Central memory CD8-positive, alpha-beta T cell (primary cell): ENCODE measurements around the gene ALDH7A1.
A peak's percentile ranks its signal among the peaks of the same experiment; 100 is the strongest.
"Not testable (repeated sequence)": the region's sequence is repeated elsewhere in the genome, so short reads cannot be mapped to it uniquely, and the experiment has no call there.

Experiments
- ATAC-seq: fragments of 150-1000 bp; cut with Tn5 transposase; replicated peaks from 2 replicates; pipeline ENCODE4 v1.10.0; 2022; ENCODE audit warnings: mild to moderate bottlenecking, moderate FRiP score, moderate number of reproducible peaks; ENCODE audit not compliant: poor library complexity, severe bottlenecking; ENCODE audit errors: extremely low read depth
- DNase-seq, 2 donors: peaks; one replicate each; pipeline ENCODE4 v3.0.0; 2021; ENCODE audit warnings: low spot score in 2 of 2
- H3K27ac Mint-ChIP-seq: one replicate; pipeline ENCODE4 v1.8.0; 2022; ENCODE audit warnings: low read depth, mild to moderate bottlenecking, moderate library complexity, mixed read lengths
- H3K27me3 Mint-ChIP-seq: one replicate; pipeline ENCODE4 v1.8.0; 2022; ENCODE audit warnings: mixed read lengths
- H3K36me3 Mint-ChIP-seq: one replicate; pipeline ENCODE4 v1.8.0; 2022; ENCODE audit warnings: mild to moderate bottlenecking, moderate library complexity, mixed read lengths; ENCODE audit not compliant: insufficient read depth
- H3K4me1 Mint-ChIP-seq: one replicate; pipeline ENCODE4 v1.8.0; 2022; ENCODE audit warnings: mixed read lengths
- H3K4me3 Mint-ChIP-seq: one replicate; pipeline ENCODE4 v1.8.0; 2022; ENCODE audit warnings: mild to moderate bottlenecking, moderate library complexity, mixed read lengths
- H3K9me3 Mint-ChIP-seq: one replicate; pipeline ENCODE4 v1.8.0; 2022; ENCODE audit warnings: mixed read lengths

ALDH7A1 gene

DNA sequence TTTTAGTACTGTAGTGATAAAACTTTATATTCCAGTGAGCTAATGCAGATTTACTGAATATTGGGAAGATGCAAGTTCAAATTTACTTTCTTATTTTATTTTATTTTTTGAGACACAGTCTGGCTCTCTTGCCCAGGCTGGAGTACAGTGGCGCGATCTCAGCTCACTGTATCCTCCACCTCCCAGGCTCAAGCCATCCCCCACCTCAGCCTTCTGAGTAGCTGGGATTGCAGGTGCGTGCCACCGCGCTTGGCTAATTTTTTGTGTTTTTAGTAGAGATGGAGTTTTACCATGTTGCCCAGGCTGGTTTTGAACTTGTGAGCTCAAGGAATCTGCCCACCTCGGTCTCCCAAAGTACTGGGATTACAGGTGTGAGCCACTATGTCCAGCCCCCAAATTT, 15.6 kb upstream of the ALDH7A1 start:
- H3K36me3 Mint-ChIP-seq, result peaks cover 70% of the 10 kb centered on the region
- ATAC-seq (no peak), DNase-seq (no peak)
- no peak overlapping the region for H3K27ac Mint-ChIP-seq
- no peak overlapping the region for H3K4me3 Mint-ChIP-seq
- H3K4me1 Mint-ChIP-seq, result peaks cover 48% of the 10 kb centered on the region
- no peaks in the 10 kb centered on the region for H3K27me3 Mint-ChIP-seq
- H3K9me3 Mint-ChIP-seq, result no peaks in the 10 kb centered on the region

DNA sequence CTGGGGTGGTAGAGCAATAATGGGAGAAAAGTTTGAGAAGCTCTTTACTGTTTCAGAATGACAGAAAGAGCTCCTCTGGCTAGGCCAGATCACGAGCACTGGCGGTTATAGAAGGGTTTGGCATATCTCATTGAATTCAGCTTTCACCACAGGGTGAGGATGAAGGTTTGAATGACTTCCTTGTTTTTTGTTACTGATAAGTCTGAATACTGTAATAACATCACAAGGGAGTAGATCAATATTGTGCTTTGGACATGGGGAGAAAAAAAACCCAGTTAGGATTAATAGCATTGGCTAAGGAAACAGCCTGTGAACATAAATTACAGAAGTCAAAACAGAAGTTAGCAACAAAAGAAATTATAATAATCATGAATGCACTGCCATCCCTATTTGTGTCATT, 15.1 kb upstream of the ALDH7A1 start:
- Mint-ChIP-seq H3K27ac (peak overlapping the region; percentile 23), H3K4me1 (peaks cover 45% of the 10 kb centered on the region), H3K36me3 (peaks cover 67% of the 10 kb centered on the region), H3K4me3 (no peak overlapping the region), H3K27me3 (no peaks in the 10 kb centered on the region), H3K9me3 (no peaks in the 10 kb centered on the region)
- ATAC-seq, result no peak
- no peak for DNase-seq

GRCh38 chr5:126605525-126605924, 10.5 kb upstream of the ALDH7A1 start:
- no peak overlapping the region for H3K27ac Mint-ChIP-seq
- no peaks in the 10 kb centered on the region for H3K27me3 Mint-ChIP-seq
- H3K9me3 Mint-ChIP-seq, result no peaks in the 10 kb centered on the region
- no peak for DNase-seq
- H3K4me1 Mint-ChIP-seq, result peaks cover 32% of the 10 kb centered on the region
- no peak for ATAC-seq
- no peak overlapping the region for H3K4me3 Mint-ChIP-seq
- peaks cover 62% of the 10 kb centered on the region for H3K36me3 Mint-ChIP-seq

DNA sequence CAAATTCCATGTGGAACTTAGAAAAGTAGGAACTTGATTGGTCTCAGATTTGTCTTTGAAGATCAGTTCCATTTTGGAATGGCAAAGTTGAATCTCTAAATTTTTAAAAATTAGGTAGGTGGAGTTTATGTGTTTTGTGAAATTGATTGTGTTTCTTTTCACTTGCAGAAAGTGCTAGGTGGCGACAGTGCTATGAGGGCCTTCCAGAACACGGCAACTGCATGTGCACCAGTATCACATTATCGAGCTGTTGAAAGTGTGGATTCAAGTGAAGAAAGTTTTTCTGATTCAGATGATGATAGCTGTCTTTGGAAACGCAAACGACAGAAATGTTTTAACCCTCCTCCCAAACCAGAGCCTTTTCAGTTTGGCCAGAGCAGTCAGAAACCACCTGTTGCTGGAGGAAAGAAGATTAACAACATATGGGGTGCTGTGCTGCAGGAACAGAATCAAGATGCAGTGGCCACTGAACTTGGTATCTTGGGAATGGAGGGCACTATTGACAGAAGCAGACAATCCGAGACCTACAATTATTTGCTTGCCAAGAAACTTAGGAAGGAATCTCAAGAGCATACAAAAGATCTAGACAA, 8.5 kb upstream of the ALDH7A1 start:
- H3K36me3 Mint-ChIP-seq, result peaks cover 45% of the 10 kb centered on the region
- DNase-seq (no peak), ATAC-seq (no peak)
- no peaks in the 10 kb centered on the region for H3K27me3 Mint-ChIP-seq
- peaks cover 29% of the 10 kb centered on the region for H3K4me1 Mint-ChIP-seq
- peak overlapping the region; percentile 57 for H3K27ac Mint-ChIP-seq
- peak overlapping the region; percentile 2 for H3K4me3 Mint-ChIP-seq
- H3K9me3 Mint-ChIP-seq, result no peaks in the 10 kb centered on the region

- Mint-ChIP-seq H3K36me3 (peaks cover 27% of the 10 kb centered on the region), H3K4me1 (peaks cover 25% of the 10 kb centered on the region), H3K9me3 (no peaks in the 10 kb centered on the region), H3K27ac (peak within 1 kb of the TSS; percentile 88), H3K27me3 (peaks cover 12% of the 10 kb centered on the region), H3K4me3 (peak within 1 kb of the TSS; percentile 92)
- DNase-seq, result peak; percentile 55 to 57
- ATAC-seq, result peak; percentile 96
Observed at GRCh38 chr5:126600631-126601511, 5.9 kb upstream of the ALDH7A1 start, which contains the start of gene PHAX. PHAX (plus strand) TSS chr5:126600947; CDS start chr5:126600963, 16 bp downstream.

DNA sequence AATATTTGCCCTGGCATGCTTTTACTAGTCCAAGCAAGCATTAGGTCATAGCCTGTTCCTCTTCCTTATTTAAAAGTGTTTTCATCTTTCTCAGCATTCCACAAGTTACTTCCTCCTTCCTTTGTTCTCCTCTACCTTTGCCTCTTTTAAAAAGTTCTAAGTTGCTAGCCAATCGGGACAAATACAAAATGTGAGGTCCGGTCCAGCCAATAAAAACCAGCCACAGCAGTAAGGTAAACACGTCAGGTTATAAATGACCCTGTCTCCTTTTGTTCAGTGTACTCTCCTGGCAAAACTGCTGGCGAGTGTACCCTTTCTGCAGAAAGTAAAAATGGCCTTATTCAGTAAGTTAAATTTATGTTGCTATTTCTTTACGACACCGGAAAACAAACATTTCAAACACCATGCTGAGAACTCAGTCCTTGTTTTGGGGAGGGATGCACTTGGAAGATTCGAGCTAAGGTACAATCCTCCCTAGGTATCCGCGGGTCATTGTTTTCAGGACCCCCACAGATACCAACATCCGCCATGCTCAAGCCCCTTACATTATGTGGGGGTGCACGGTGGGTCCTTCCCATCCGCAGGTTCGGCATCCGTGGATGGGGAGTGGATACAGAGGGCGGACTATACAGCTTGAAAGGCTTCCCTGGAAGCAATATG, 5.1 kb upstream of the ALDH7A1 start:
- peak overlapping the region; percentile 92 for H3K4me3 Mint-ChIP-seq
- peaks cover 23% of the 10 kb centered on the region for H3K36me3 Mint-ChIP-seq
- DNase-seq, H3K9me3 Mint-ChIP-seq, ATAC-seq: not testable (repeated sequence)
- peaks cover 18% of the 10 kb centered on the region for H3K27me3 Mint-ChIP-seq
- H3K27ac Mint-ChIP-seq, result peak overlapping the region; percentile 88
- H3K4me1 Mint-ChIP-seq, result peaks cover 24% of the 10 kb centered on the region

GRCh38 chr5:126599499-126599898, 4.5 kb upstream of the ALDH7A1 start:
- Mint-ChIP-seq H3K4me1 (peaks cover 30% of the 10 kb centered on the region), H3K27ac (no peak overlapping the region), H3K27me3 (peaks cover 24% of the 10 kb centered on the region), H3K4me3 (peak overlapping the region; percentile 92), H3K36me3 (peaks cover 18% of the 10 kb centered on the region), H3K9me3 (no peaks in the 10 kb centered on the region)
- DNase-seq, result no peak
- no peak for ATAC-seq

DNA sequence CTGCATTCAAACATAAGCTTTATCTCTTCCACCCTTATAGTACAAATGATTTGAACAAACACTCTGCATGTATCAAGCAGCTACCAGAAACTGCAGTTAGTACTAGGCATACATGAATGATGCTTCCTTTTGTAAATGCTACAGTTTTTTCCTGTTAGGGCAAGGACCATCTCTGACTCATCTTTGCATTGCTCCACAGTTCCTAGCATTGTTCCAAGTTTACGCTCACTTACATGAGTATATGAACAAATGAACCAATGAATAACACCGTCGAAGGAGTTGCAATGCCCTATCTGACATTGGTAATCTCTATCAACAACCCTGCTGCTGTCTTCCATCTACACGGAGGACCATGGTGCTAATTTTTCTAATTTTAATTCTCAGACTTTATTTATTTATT, 2.1 kb upstream of the ALDH7A1 start:
- no peak for ATAC-seq
- Mint-ChIP-seq H3K27me3 (peaks cover 47% of the 10 kb centered on the region), H3K9me3 (no peaks in the 10 kb centered on the region), H3K36me3 (peaks cover 3% of the 10 kb centered on the region), H3K27ac (no peak overlapping the region), H3K4me1 (peaks cover 25% of the 10 kb centered on the region), H3K4me3 (no peak overlapping the region)
- DNase-seq, result no peak

- H3K36me3 Mint-ChIP-seq, result peaks cover 2% of the 10 kb centered on the region
Observed at GRCh38 chr5:126595486-126596083, 566 bp upstream of the ALDH7A1 start.

GRCh38 chr5:126591549-126591948, 3.5 kb downstream of the ALDH7A1 start:
- no peak overlapping the region for H3K4me3 Mint-ChIP-seq
- H3K36me3 Mint-ChIP-seq, result peaks cover 2% of the 10 kb centered on the region
- no peak for DNase-seq
- peaks cover 51% of the 10 kb centered on the region for H3K27me3 Mint-ChIP-seq
- H3K27ac Mint-ChIP-seq, result no peak overlapping the region
- peaks cover 16% of the 10 kb centered on the region for H3K4me1 Mint-ChIP-seq
- ATAC-seq, result no peak
- no peaks in the 10 kb centered on the region for H3K9me3 Mint-ChIP-seq

More at GRCh38 chr5:126595486-126596083, 566 bp upstream of the ALDH7A1 start:
- H3K27me3 Mint-ChIP-seq, result peaks cover 53% of the 10 kb centered on the region
- no peaks in the 10 kb centered on the region for H3K9me3 Mint-ChIP-seq
- DNase-seq (no peak), ATAC-seq (no peak)
- H3K27ac Mint-ChIP-seq, result no peak overlapping the region
- peak overlapping the region; percentile 77 for H3K4me3 Mint-ChIP-seq
- peaks cover 20% of the 10 kb centered on the region for H3K4me1 Mint-ChIP-seq

GRCh38 chr5:126589536-126590297, 5.3 kb downstream of the ALDH7A1 start:
- Mint-ChIP-seq H3K36me3 (no peaks in the 10 kb centered on the region), H3K27me3 (peaks cover 42% of the 10 kb centered on the region), H3K4me3 (no peak overlapping the region), H3K9me3 (no peaks in the 10 kb centered on the region), H3K27ac (no peak overlapping the region), H3K4me1 (peaks cover 8% of the 10 kb centered on the region)
- DNase-seq, result no peak
- no peak for ATAC-seq
